ENCODE measurements around the gene ABTB2.
"Not testable (repeated sequence)": the region's sequence is repeated elsewhere in the genome, so short reads cannot be mapped to it uniquely, and the experiment has no call there.

ABTB2 gene

GRCh38 chr11:34266090-34266912 is 91.5 kb downstream of the ABTB2 start:
- in situ Hi-C loops (cut with MboI; ENCODE audit: low sequenced_read_pairs), result no loop called here

GRCh38 chr11:34264303-34265110 is 93.3 kb downstream of the ABTB2 start:
- in situ Hi-C loops (cut with MboI; ENCODE audit: low sequenced_read_pairs), result no loop called here

- in situ Hi-C loops (cut with MboI; ENCODE audit: low sequenced_read_pairs), result no loop called here
These were observed 94.2 kb downstream of the ABTB2 start for GRCh38 chr11:34263441-34264091.

GRCh38 chr11:34262531-34263081 is 95.2 kb downstream of the ABTB2 start:
- in situ Hi-C loops (cut with MboI; ENCODE audit: low sequenced_read_pairs), result no loop called here

GRCh38 chr11:34261820-34262219 is 96.0 kb downstream of the ABTB2 start:
- in situ Hi-C loops (cut with MboI; ENCODE audit: low sequenced_read_pairs), result no loop called here

GRCh38 chr11:34261095-34261494 is 96.7 kb downstream of the ABTB2 start:
- in situ Hi-C loops (cut with MboI; ENCODE audit: low sequenced_read_pairs), result no loop called here

- in situ Hi-C loops (cut with MboI; ENCODE audit: low sequenced_read_pairs), result no loop called here
These were observed 97.7 kb downstream of the ABTB2 start for GRCh38 chr11:34260072-34260575.

- in situ Hi-C loops (cut with MboI; ENCODE audit: low sequenced_read_pairs), result no loop called here
These were observed 98.7 kb downstream of the ABTB2 start for GRCh38 chr11:34259087-34259486.

- in situ Hi-C loops (cut with MboI; ENCODE audit: low sequenced_read_pairs), result no loop called here
These were observed 101.2 kb downstream of the ABTB2 start for GRCh38 chr11:34256626-34257025.

GRCh38 chr11:34256150-34256549 is 101.7 kb downstream of the ABTB2 start:
- in situ Hi-C loops (cut with MboI; ENCODE audit: low sequenced_read_pairs), result no loop called here

GRCh38 chr11:34255101-34255500 is 102.7 kb downstream of the ABTB2 start:
- in situ Hi-C loops (cut with MboI; ENCODE audit: low sequenced_read_pairs), result no loop called here

GRCh38 chr11:34254011-34254410 is 103.8 kb downstream of the ABTB2 start:
- in situ Hi-C loops (cut with MboI; ENCODE audit: low sequenced_read_pairs), result no loop called here

GRCh38 chr11:34252651-34253050 is 105.2 kb downstream of the ABTB2 start:
- in situ Hi-C loops (cut with MboI; ENCODE audit: low sequenced_read_pairs), result no loop called here

GRCh38 chr11:34252015-34252414 is 105.8 kb downstream of the ABTB2 start:
- in situ Hi-C loops (cut with MboI; ENCODE audit: low sequenced_read_pairs), result no loop called here

GRCh38 chr11:34251589-34251980 is 106.2 kb downstream of the ABTB2 start:
- in situ Hi-C loops (cut with MboI; ENCODE audit: low sequenced_read_pairs), result no loop called here

GRCh38 chr11:34250732-34251588 is 106.8 kb downstream of the ABTB2 start:
- in situ Hi-C loops (cut with MboI; ENCODE audit: low sequenced_read_pairs), result no loop called here

GRCh38 chr11:34250211-34250610 is 107.6 kb downstream of the ABTB2 start:
- in situ Hi-C loops (cut with MboI; ENCODE audit: low sequenced_read_pairs), result no loop called here

- in situ Hi-C loops (cut with MboI; ENCODE audit: low sequenced_read_pairs), result no loop called here
These were observed 108.4 kb downstream of the ABTB2 start for GRCh38 chr11:34249439-34249838.

GRCh38 chr11:34246511-34246910 is 111.3 kb downstream of the ABTB2 start:
- in situ Hi-C loops (cut with MboI; ENCODE audit: low sequenced_read_pairs), result not testable (repeated sequence)

- in situ Hi-C loops (cut with MboI; ENCODE audit: low sequenced_read_pairs), result no loop called here
These were observed 112.8 kb downstream of the ABTB2 start for GRCh38 chr11:34245041-34245440.

Data from hTERT RPE-1 (cell line).